ENCODE results near the gene DRICH1. TPM values are rescaled to one million over a fixed set of nuclear protein-coding genes. Genes with fewer than 3 reads are reported as not detected.
A peak's percentile ranks its signal among the peaks of the same experiment; 100 is the strongest.
"Not testable (repeated sequence)": the region's sequence is repeated elsewhere in the genome, so short reads cannot be mapped to it uniquely, and the experiment has no call there.

DRICH1 gene, protein sequence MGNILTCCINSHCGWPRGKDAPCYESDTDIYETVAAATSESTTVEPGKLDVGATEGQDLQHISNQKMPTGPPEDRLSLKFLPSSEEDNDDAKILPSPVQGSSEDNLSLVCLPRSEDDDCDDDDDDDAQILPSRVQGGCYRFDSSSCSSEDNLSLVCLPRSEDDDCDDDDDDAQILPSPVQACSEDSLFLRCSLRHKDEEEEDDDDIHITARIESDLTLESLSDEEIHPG
- 1 to 10 TPM in 1 of 4 donors, not detected in 3; 1.4 TPM for total RNA-seq

DNA sequence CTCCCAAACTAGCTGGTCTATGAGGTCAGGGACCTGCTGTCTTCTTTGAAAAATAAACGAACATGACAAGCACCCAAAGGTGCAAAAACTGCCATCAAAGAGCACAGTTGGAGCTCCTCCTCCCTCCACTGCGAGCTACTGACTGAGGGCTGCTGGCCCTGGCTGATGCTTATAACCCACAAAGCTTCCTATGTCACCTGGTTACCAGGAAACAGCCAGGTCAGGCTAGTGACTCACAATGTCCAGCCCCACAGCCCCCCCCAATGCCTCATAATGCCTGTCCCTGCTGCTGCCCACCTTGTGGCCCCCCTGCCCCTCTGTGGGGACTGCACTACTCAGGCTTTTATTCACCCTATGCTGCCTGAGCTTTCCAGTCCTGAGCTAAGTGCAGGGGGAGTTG is at the start of gene DRICH1:
Gene DRICH1 (minus strand): TSS at position 144 of the 400 bp plus-strand sequence. CDS start 298 bp downstream, outside the sequence.
- no peaks in the 10 kb centered on the region for H3K27me3 ChIP-seq
- no peak for TF ChIP-seq POLR2A (IDR thresholded peaks at IDR 0.05)
- TF ChIP-seq, protein P1, sequence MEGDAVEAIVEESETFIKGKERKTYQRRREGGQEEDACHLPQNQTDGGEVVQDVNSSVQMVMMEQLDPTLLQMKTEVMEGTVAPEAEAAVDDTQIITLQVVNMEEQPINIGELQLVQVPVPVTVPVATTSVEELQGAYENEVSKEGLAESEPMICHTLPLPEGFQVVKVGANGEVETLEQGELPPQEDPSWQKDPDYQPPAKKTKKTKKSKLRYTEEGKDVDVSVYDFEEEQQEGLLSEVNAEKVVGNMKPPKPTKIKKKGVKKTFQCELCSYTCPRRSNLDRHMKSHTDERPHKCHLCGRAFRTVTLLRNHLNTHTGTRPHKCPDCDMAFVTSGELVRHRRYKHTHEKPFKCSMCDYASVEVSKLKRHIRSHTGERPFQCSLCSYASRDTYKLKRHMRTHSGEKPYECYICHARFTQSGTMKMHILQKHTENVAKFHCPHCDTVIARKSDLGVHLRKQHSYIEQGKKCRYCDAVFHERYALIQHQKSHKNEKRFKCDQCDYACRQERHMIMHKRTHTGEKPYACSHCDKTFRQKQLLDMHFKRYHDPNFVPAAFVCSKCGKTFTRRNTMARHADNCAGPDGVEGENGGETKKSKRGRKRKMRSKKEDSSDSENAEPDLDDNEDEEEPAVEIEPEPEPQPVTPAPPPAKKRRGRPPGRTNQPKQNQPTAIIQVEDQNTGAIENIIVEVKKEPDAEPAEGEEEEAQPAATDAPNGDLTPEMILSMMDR (IDR thresholded peaks at IDR 0.05), result no peak
- no peak within 1 kb of the TSS for H3K4me3 ChIP-seq
- no peaks in the 10 kb centered on the region for H3K36me3 ChIP-seq
- no peak within 1 kb of the TSS for H3K27ac ChIP-seq
- DNase-seq, result no peak
- intact Hi-C loops (cut with DNase I; ENCODE audit: low total_unique reads), result no loop called here
- H3K4me1 ChIP-seq, result no peaks in the 10 kb centered on the region
- H3K9me3 ChIP-seq, result no peaks in the 10 kb centered on the region

DNA sequence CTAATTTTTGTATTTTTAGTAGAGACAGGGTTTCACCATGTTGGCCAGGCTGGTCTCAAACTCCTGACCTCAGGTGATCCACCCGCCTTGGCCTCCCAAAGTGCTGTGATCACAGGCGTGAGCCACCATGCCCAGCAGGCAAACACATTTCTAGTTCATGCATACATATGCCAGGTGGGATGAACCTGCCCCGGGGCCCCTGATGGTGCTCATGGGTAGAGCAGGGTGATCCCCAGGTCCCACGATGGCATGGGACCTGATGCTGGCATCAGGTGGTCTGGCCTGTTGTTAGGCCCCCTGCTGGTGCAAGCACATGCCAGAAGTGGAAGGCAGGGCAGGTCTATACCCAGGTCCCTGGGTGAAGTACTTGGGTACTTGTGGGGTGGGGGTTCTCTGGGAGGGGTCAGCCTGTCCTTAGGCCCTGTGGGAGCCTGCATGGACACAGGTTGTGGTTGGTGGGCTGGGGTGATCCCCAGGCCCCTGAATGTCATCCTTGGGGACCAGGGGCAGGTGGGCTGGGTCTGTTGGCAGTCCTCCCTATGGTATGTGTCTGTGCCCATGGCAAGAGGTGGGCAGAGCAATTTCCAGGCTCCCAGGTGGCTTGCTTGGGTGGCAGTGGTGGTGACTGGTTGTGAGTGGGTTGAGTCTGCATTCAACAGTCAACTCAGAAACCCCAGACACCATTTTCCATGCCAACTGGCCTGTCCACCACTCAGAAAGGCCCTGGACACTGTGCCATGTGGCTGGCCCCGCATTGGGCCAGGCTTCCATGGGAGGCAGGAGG is 49.1 kb upstream of the DRICH1 start:
- Histone ChIP-seq H3K27ac (no peak overlapping the region), H3K36me3 (no peaks in the 10 kb centered on the region), H3K4me3 (no peak overlapping the region), H3K27me3 (no peaks in the 10 kb centered on the region), H3K4me1 (peaks cover 0 to 3% of the 10 kb centered on the region in 2 donors), H3K9me3 (no peaks in the 10 kb centered on the region)
- TF ChIP-seq POLR2A (IDR thresholded peaks at IDR 0.05), result no peak
- TF ChIP-seq, protein P1 (IDR thresholded peaks at IDR 0.05), result no peak
- intact Hi-C loops (cut with DNase I; ENCODE audit: low total_unique reads), result no loop called here
- DNase-seq, result peak in 1 of 2 donors; percentile 12

DNA sequence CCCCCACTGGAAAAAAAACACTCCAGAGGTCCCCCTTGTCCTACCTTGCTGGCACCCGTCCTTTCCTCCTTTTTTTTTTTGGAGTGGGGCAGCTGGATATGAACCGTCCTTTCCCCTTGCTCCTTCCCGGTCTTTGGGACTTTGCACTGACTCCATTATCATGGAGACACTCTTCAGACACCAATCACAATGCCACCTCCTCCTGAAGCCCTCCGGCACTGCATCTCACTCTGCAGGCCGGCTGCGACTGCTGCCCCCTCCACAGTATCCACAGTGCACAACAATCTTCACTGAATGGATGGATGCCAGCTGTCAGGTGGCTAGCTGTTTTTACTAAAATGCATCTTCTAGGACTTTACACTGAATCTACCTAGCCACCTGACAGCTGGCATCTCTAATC is 46.0 kb upstream of the DRICH1 start:
- Histone ChIP-seq H3K36me3 (no peaks in the 10 kb centered on the region), H3K27ac (no peak overlapping the region), H3K27me3 (no peaks in the 10 kb centered on the region), H3K9me3 (no peaks in the 10 kb centered on the region), H3K4me3 (no peak overlapping the region), H3K4me1 (no peaks in the 10 kb centered on the region)
- no peak for DNase-seq
- intact Hi-C loops (cut with DNase I; ENCODE audit: low total_unique reads), result no loop called here
- no peak for TF ChIP-seq POLR2A (IDR thresholded peaks at IDR 0.05)
- TF ChIP-seq, protein P1 (IDR thresholded peaks at IDR 0.05), result no peak

DNA sequence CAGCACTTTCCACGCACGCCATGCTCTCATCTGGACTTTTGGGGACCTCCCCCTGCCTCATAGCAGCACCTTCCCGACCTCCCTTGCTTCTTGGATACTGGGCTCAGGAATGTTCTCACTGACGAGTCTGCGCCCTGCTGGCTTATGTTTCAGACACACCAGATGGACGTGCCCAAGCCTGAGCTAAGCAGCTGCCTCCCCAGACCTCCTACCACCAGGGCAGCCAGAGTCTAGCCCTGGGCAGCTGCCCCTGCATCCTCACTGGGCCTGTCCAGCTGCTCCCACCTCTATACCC is 45.5 kb upstream of the DRICH1 start:
- Histone ChIP-seq H3K36me3 (no peaks in the 10 kb centered on the region), H3K27ac (no peak overlapping the region), H3K4me3 (no peak overlapping the region), H3K27me3 (no peaks in the 10 kb centered on the region), H3K4me1 (no peaks in the 10 kb centered on the region), H3K9me3 (no peaks in the 10 kb centered on the region)
- intact Hi-C loops (cut with DNase I; ENCODE audit: low total_unique reads), result no loop called here
- no peak for DNase-seq
- TF ChIP-seq POLR2A (IDR thresholded peaks at IDR 0.05), result no peak
- TF ChIP-seq, protein P1 (IDR thresholded peaks at IDR 0.05), result no peak

DNA sequence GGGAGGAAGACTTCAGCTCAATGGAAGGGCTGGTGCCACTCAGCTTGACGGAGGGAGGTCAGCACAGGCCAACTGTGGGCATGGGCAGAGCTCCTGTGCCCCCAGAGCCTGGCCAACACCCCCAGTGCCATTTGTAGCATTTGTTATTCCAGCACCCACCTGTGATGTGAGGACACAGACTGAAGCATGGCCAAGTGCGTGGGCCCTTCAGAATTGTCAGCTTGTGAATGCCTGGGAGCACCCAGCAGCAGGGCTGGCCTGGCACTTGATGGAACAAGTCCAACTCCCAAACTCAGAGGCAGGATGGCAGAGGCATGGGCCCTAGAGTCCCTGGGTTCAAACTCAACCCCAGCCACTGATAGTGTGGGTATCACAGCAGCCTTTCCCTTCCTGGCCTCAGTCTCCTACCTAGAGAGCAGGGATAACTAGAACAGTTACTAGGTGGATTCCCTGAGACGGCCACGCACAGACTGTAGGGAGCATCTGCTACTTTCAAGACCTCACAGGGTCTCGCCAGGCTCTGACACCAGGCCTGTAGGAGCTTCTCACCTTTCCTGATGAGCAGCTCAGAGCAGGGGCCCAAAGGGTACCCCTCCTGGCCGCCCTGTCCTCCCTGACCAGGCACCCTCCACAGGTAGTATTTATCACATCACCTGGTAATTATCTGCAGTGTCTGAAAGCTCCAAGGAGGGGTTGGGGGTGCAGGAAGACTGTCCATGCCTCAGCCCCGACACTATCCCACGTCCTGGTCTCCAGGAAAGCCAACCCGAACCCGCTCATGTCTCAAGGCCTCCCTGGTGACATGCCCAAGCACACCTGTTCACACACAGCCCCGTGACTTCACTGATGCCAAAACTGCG is 45.0 kb upstream of the DRICH1 start:
- DNase-seq; H3K27me3 ChIP-seq; H3K9me3 ChIP-seq; H3K27ac ChIP-seq; H3K4me3 ChIP-seq; H3K36me3 ChIP-seq; H3K4me1 ChIP-seq; intact Hi-C loops (cut with DNase I; ENCODE audit: low total_unique reads): not testable (repeated sequence)

Data from uterus (tissue), 4 donors.